SH-SY5Y (cell line): ENCODE data around the gene SPPL3.

Experiments used
- GATA2 ChIP-seq: IDR thresholded peaks from 2 replicates; pipeline ENCODE4 v1.6.1; 2011; ENCODE audit warnings: mild to moderate bottlenecking, low read depth, low read length
- GATA3 ChIP-seq: IDR thresholded peaks from 2 replicates; pipeline ENCODE4 v1.6.1; 2011; ENCODE audit warnings: low read depth, mild to moderate bottlenecking, low read length, moderate library complexity

DNA sequence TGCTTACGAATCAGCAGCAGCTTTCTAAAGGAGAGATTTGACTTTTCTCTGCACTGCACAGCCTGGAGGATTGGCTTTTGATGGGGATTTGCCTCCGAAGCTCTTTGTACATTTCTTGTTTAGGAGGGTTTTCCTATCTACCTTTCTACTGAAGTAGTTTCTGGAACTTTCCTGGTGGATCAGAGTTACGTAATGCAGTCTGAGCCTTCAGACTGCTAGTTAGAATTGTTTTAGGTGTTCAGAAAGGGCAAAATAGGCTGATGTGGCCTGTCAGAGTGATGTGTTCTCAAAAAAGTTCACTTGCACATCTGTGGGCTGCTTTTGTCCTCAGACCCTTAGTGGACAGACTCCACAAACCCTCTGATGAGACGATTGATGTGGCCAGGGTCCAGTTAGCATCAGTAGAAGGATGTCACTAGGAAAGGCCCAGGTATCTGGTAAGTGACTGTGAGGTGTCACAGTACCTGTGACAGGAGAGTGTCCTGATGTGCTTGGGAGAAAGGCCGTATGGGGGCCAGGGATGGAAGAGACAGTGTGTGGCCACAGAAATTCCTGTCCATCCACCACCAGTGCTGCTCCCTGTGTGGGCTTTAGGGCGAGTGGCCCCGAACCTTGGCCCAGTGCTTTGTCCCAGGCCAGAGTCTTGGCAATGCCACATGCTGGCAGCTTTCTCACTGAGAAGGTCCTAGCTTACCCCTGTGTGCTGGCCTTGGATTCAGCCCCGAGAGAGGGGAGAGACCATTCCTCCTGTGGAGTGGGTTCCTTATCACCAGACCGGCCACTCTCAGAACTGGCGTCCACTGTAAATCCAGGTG lies 183.0 kb downstream of the SPPL3 start:
- TF ChIP-seq GATA3 = no peak
- TF ChIP-seq GATA2 = no peak
